Esophagus squamous epithelium (tissue), 5 donors: ENCODE results near the gene PTPRN2. TPM values are rescaled to one million over a fixed set of nuclear protein-coding genes. Genes with fewer than 3 reads are reported as not detected.

Experiments
- DNase-seq: peaks from one replicate; lab custom pipeline; 2025; lab: John Stamatoyannopoulos, UW
- H3K27ac ChIP-seq, 4 donors: fragments of 200-600 bp; sonication (generic); one replicate each; pipeline ENCODE4 v1.5.1; 2016 to 2019; ENCODE audit warnings: mild to moderate bottlenecking in 1 of 4
- H3K27me3 ChIP-seq, 4 donors: fragments of 200-600 bp; sonication (generic); 1 replicate in 3 of 4; 2 replicates in 1 of 4; pipeline versions ENCODE4 v1.5.1 to v1.6.0; 2017 to 2021; ENCODE audit warnings: antibody characterized with exemption in 1 of 4
- H3K36me3 ChIP-seq, 3 donors: fragments of 200-600 bp; sonication (generic); one replicate each; pipeline ENCODE4 v1.5.1; 2016 to 2019
- H3K4me1 ChIP-seq, 3 donors: fragments of 200-600 bp; sonication (generic); one replicate each; pipeline ENCODE4 v1.5.1; 2017 to 2019
- H3K4me3 ChIP-seq, 4 donors: fragments of 200-600 bp; sonication (generic); 1 replicate in 3 of 4; 2 replicates in 1 of 4; pipeline ENCODE4 v1.5.1; 2016 to 2019; ENCODE audit warnings: mild to moderate bottlenecking in 2 of 4, moderate library complexity in 1 of 4
- H3K9me3 ChIP-seq, 3 donors: fragments of 200-600 bp; sonication (generic); one replicate each; pipeline ENCODE4 v1.5.1; 2016 to 2019
- CTCF ChIP-seq, 6 experiments: fragments of 450-650 bp in 4 of 6; fragments of 200-600 bp in 2 of 6; sonication (generic) in 2 of 6; IDR thresholded peaks; one replicate each; pipeline ENCODE4 v1.5.1; 2016 to 2019; ENCODE audit warnings: antibody characterized with exemption in 6 of 6, mild to moderate bottlenecking in 4 of 6, moderate library complexity in 4 of 6
- POLR2A ChIP-seq, 4 donors: fragments of 450-650 bp; IDR thresholded peaks; one replicate each; pipeline ENCODE4 v1.6.1; 2017; ENCODE audit warnings: antibody characterized with exemption in 4 of 4, mild to moderate bottlenecking in 4 of 4, moderate library complexity in 3 of 4
- WGBS, 2 donors: methylation state at CpG; one replicate each; pipeline ENCODE4 v1.1.5; 2018; 5-methylcytosine and 5-hydroxymethylcytosine counted together
- intact Hi-C: fragments of 100-400 bp; cut with DNase I; formaldehyde crosslinking; loops from one replicate; pipeline ENCODE4 v1.15.0; 2022
- total RNA-seq, 4 donors: library from RNA; depleted of rRNA; stranded (reverse); fragments of >200 nt; gene quantifications; one replicate each; pipeline ENCODE4 v1.1.0, GENCODE V29; 2016
- donor health status: DM: yes; HTN: yes; CAD: no.

Gene PTPRN2
- total RNA-seq, 4 donors from 2014 or later: 0.38 to 2.7 (median 1.0) TPM

GRCh38 chr7:157862731-157863130 is 724.9 kb downstream of the PTPRN2 start:
- TF ChIP-seq CTCF (IDR thresholded peaks at IDR 0.05): no peak
- 87 to 88% methylated on average over 25 of the region's 25 CpGs for WGBS, 2 donors
- H3K9me3 ChIP-seq: no peaks in the 10 kb centered on the region
- no peaks in the 10 kb centered on the region for H3K4me1 ChIP-seq
- H3K27me3 ChIP-seq: no peaks in the 10 kb centered on the region
- intact Hi-C loops: no loop called here
- H3K4me3 ChIP-seq: no peak overlapping the region
- DNase-seq: no peak
- H3K36me3 ChIP-seq: no peaks in the 10 kb centered on the region
- no peak overlapping the region for H3K27ac ChIP-seq

- Histone ChIP-seq H3K9me3 (no peaks in the 10 kb centered on the region), H3K36me3 (no peaks in the 10 kb centered on the region), H3K27me3 (no peaks in the 10 kb centered on the region), H3K27ac (no peak overlapping the region), H3K4me1 (no peaks in the 10 kb centered on the region), H3K4me3 (no peak overlapping the region)
- TF ChIP-seq CTCF (IDR thresholded peaks at IDR 0.05) (no peak), POLR2A (IDR thresholded peaks at IDR 0.05) (no peak)
- DNase-seq: no peak
- 91 to 92% methylated on average over 9 to 13 of the region's 17 CpGs for WGBS, 2 donors
- intact Hi-C loops: no loop called here
Observed at GRCh38 chr7:157861551-157861950, 726.1 kb downstream of the PTPRN2 start.

- Histone ChIP-seq H3K4me1 (no peaks in the 10 kb centered on the region), H3K27me3 (no peaks in the 10 kb centered on the region), H3K4me3 (no peak overlapping the region), H3K36me3 (no peaks in the 10 kb centered on the region), H3K27ac (no peak overlapping the region), H3K9me3 (no peaks in the 10 kb centered on the region)
- DNase-seq: no peak
- intact Hi-C loops: no loop called here
- WGBS, 2 donors: 76 to 86% methylated on average over 5 to 19 of the region's 21 CpGs
- TF ChIP-seq POLR2A (IDR thresholded peaks at IDR 0.05) (no peak), CTCF (IDR thresholded peaks at IDR 0.05) (no peak)
Observed at GRCh38 chr7:157861031-157861491, 726.6 kb downstream of the PTPRN2 start.

- TF ChIP-seq CTCF (IDR thresholded peaks at IDR 0.05): no peak
- no peak for TF ChIP-seq POLR2A (IDR thresholded peaks at IDR 0.05)
- Histone ChIP-seq H3K4me3 (no peak overlapping the region), H3K9me3 (no peaks in the 10 kb centered on the region), H3K36me3 (no peaks in the 10 kb centered on the region), H3K27ac (no peak overlapping the region), H3K27me3 (no peaks in the 10 kb centered on the region), H3K4me1 (no peaks in the 10 kb centered on the region)
- DNase-seq: no peak
- 82 to 83% methylated on average over 11 of the region's 11 CpGs for WGBS, 2 donors
- intact Hi-C loops: no loop called here
Observed at GRCh38 chr7:157860406-157860805, 727.2 kb downstream of the PTPRN2 start.

- no peak for TF ChIP-seq POLR2A (IDR thresholded peaks at IDR 0.05)
- TF ChIP-seq CTCF (IDR thresholded peaks at IDR 0.05): no peak
- 80% methylated on average over 1 of the region's 6 CpGs; no CpG with 5 or more reads in 1 of the 2 donors for WGBS, 2 donors
- intact Hi-C loops: no loop called here
- Histone ChIP-seq H3K4me3 (no peak overlapping the region), H3K27ac (no peak overlapping the region), H3K27me3 (no peaks in the 10 kb centered on the region), H3K4me1 (no peaks in the 10 kb centered on the region), H3K9me3 (no peaks in the 10 kb centered on the region), H3K36me3 (no peaks in the 10 kb centered on the region)
- no peak for DNase-seq
Observed at GRCh38 chr7:157859915-157860314, 727.7 kb downstream of the PTPRN2 start.
